GM23338 (cell line): Measurements from ENCODE around the gene CLNK. TPM values are rescaled to one million over a fixed set of nuclear protein-coding genes. Genes with fewer than 3 reads are reported as not detected.

Source experiments
- ATAC-seq: fragments of 200-7000 bp; cut with Tn5 transposase; 3 replicates; pipeline ENCODE4 v1.9.1; 2020
- DNase-seq: peaks from one replicate; pipeline ENCODE4 v3.0.0-alpha.2; 2015; ENCODE audit warnings: low spot score
- H2AFZ ChIP-seq: fragments of 200-600 bp; sonication (generic); 2 replicates; pipeline ENCODE4 v1.8.0; 2016; ENCODE audit warnings: antibody characterized with exemption, mild to moderate bottlenecking, moderate library complexity
- H3F3A ChIP-seq: fragments of 200-600 bp; sonication (generic); replicated peaks from 2 replicates; pipeline ENCODE4 v1.8.0; 2017; ENCODE audit warnings: antibody characterized with exemption, mixed run types, low read depth
- H3K27ac ChIP-seq: fragments of 200-600 bp; sonication (generic); 2 replicates; pipeline ENCODE4 v1.6.1; 2016; ENCODE audit warnings: low read depth
- H3K27me3 ChIP-seq: fragments of 200-600 bp; sonication (generic); 2 replicates; pipeline ENCODE4 v1.8.0; 2016; ENCODE audit warnings: mild to moderate bottlenecking, mixed run types, moderate library complexity; ENCODE audit not compliant: insufficient read depth
- H3K36me3 ChIP-seq: fragments of 200-600 bp; sonication (generic); 2 replicates; pipeline ENCODE4 v1.8.0; 2016; ENCODE audit warnings: mild to moderate bottlenecking; ENCODE audit not compliant: insufficient read depth
- H3K4me1 ChIP-seq: fragments of 200-600 bp; sonication (generic); 2 replicates; pipeline ENCODE4 v1.8.0; 2016; ENCODE audit warnings: mild to moderate bottlenecking, moderate library complexity; ENCODE audit not compliant: insufficient read depth
- H3K4me2 ChIP-seq: fragments of 200-600 bp; sonication (generic); 2 replicates; pipeline ENCODE4 v1.7.1; 2017; ENCODE audit warnings: mixed run types
- H3K4me3 ChIP-seq: fragments of 200-600 bp; sonication (generic); 2 replicates; pipeline ENCODE4 v1.6.1; 2016; ENCODE audit warnings: mixed run types
- H3K79me2 ChIP-seq: fragments of 200-600 bp; sonication (generic); replicated peaks from 2 replicates; pipeline ENCODE4 v1.8.0; 2017; ENCODE audit warnings: mild to moderate bottlenecking; ENCODE audit not compliant: insufficient read depth
- H3K9me2 ChIP-seq: fragments of 200-600 bp; sonication (generic); 2 replicates; pipeline ENCODE4 v1.8.0; 2017; ENCODE audit not compliant: insufficient read depth
- H4K20me1 ChIP-seq: fragments of 200-600 bp; sonication (generic); replicated peaks from 2 replicates; pipeline ENCODE4 v1.8.0; 2017; ENCODE audit warnings: mild to moderate bottlenecking; ENCODE audit not compliant: insufficient read depth
- H3K27ac Mint-ChIP-seq: 2 replicates; pipeline ENCODE4 v1.8.0; 2020; ENCODE audit warnings: inconsistent platforms, mild to moderate bottlenecking, moderate library complexity, mixed read lengths
- H3K27me3 Mint-ChIP-seq: 3 replicates; pipeline ENCODE4 v1.8.0; 2022; ENCODE audit warnings: low read depth, mild to moderate bottlenecking, moderate library complexity, mixed read lengths, inconsistent platforms; ENCODE audit not compliant: insufficient read depth, poor library complexity
- H3K36me3 Mint-ChIP-seq: 3 replicates; pipeline ENCODE4 v1.8.0; 2021; ENCODE audit warnings: low read depth, mild to moderate bottlenecking, inconsistent platforms, moderate library complexity, mixed read lengths
- H3K4me1 Mint-ChIP-seq: 3 replicates; pipeline ENCODE4 v1.8.0; 2020; ENCODE audit warnings: mild to moderate bottlenecking, inconsistent platforms, mixed read lengths
- H3K4me3 Mint-ChIP-seq: 3 replicates; pipeline ENCODE4 v1.8.0; 2021; ENCODE audit warnings: moderate library complexity, mild to moderate bottlenecking, inconsistent platforms, mixed read lengths
- H3K9me3 Mint-ChIP-seq: 3 replicates; pipeline ENCODE4 v1.8.0; 2020; ENCODE audit warnings: moderate library complexity, mild to moderate bottlenecking, inconsistent platforms, mixed read lengths
- CREB1 ChIP-seq: fragments of 250-450 bp; sonication (Bioruptor Pico); IDR thresholded peaks from 2 replicates; pipeline ENCODE4 v1.5.0; 2020; ENCODE audit warnings: low read depth, mild to moderate bottlenecking, moderate library complexity
- CTCF ChIP-seq, 2 experiments: fragments of 200-600 bp in 1 of 2; sonication (generic) in 1 of 2; conservative IDR thresholded peaks; 2 replicates each; pipeline versions ENCODE4 v1.5.1 to v1.6.1; 2016 to 2017; ENCODE audit warnings: antibody characterized with exemption in 2 of 2, low read depth in 2 of 2, mild to moderate bottlenecking in 2 of 2, moderate library complexity in 1 of 2
- ETS1 ChIP-seq: IDR thresholded peaks from 2 replicates; pipeline ENCODE4 v1.6.1; 2016; ENCODE audit warnings: antibody characterized with exemption
- EZH2 ChIP-seq: fragments of 200-600 bp; sonication (generic); IDR thresholded peaks from one replicate; pipeline ENCODE4 v1.8.0; 2017; ENCODE audit warnings: antibody characterized with exemption, mild to moderate bottlenecking, low read depth; ENCODE audit not compliant: unreplicated experiment
- EZH2phosphoT487 ChIP-seq: fragments of 200-600 bp; sonication (generic); IDR thresholded peaks from one replicate; pipeline ENCODE4 v1.8.1; 2018; ENCODE audit warnings: antibody characterized with exemption; ENCODE audit not compliant: unreplicated experiment
- JUNB ChIP-seq: IDR thresholded peaks from one replicate; pipeline ENCODE4 v1.6.1; 2016; ENCODE audit warnings: antibody characterized with exemption; ENCODE audit not compliant: unreplicated experiment
- NANOG ChIP-seq: IDR thresholded peaks from 2 replicates; pipeline ENCODE4 v1.6.1; 2016; ENCODE audit warnings: antibody characterized with exemption, borderline replicate concordance
- POLR2AphosphoS5 ChIP-seq: IDR thresholded peaks from 2 replicates; pipeline ENCODE4 v1.6.1; 2016; ENCODE audit warnings: antibody characterized with exemption, low read depth
- REST ChIP-seq: IDR thresholded peaks from one replicate; pipeline ENCODE4 v1.6.1; 2018; ENCODE audit warnings: antibody characterized with exemption; ENCODE audit not compliant: unreplicated experiment
- STAT1 ChIP-seq: IDR thresholded peaks from one replicate; pipeline ENCODE4 v1.6.1; 2016; ENCODE audit warnings: antibody characterized with exemption; ENCODE audit not compliant: unreplicated experiment
- ZNF114 ChIP-seq: fragments of 250-450 bp; sonication (Bioruptor Pico); IDR thresholded peaks from 2 replicates; pipeline ENCODE4 v1.5.0; 2020; ENCODE audit warnings: mild to moderate bottlenecking, moderate library complexity
- ZNF331 ChIP-seq: fragments of 250-450 bp; sonication (Bioruptor Pico); IDR thresholded peaks from 2 replicates; pipeline ENCODE4 v1.5.0; 2020; ENCODE audit warnings: low read depth, mild to moderate bottlenecking, moderate library complexity
- ZNF462 ChIP-seq: fragments of 250-450 bp; sonication (Bioruptor Pico); IDR thresholded peaks from 2 replicates; pipeline ENCODE4 v1.5.0; 2020; ENCODE audit warnings: mild to moderate bottlenecking, moderate library complexity
- polyA plus RNA-seq: library from polyadenylated mRNA; unstranded; fragments of >200 nt; fragmentation: Nextera tagmentation; extraction: Ambion mirVana; gene quantifications from 2 replicates; pipeline ENCODE4 v1.2.1, GENCODE V29; 2016
- total RNA-seq: library from RNA; depleted of rRNA; stranded (reverse); fragments of >200 nt; shearing (Covaris generic); gene quantifications from 2 replicates; pipeline ENCODE4 v1.2.3, GENCODE V29; 2014

The CLNK gene
- total and polyA plus RNA-seq, 2 experiments from 2014 or later = not detected

GRCh38 chr4:10704430-10704810, 19.9 kb upstream of the CLNK start:
- no peaks in the 10 kb centered on the region for H4K20me1 ChIP-seq
- H3K9me3 Mint-ChIP-seq = no peaks in the 10 kb centered on the region
- no peaks in the 10 kb centered on the region for H3F3A ChIP-seq
- H3K27me3 Mint-ChIP-seq = no peaks in the 10 kb centered on the region
- 0 out of 2 replicates have a peak, but pooled peaks cover 5% of the 10 kb centered on the region for H3K9me2 ChIP-seq
- H2AFZ ChIP-seq = no peak overlapping the region; the same call in 1 of the 2 replicates
- H3K4me3 ChIP-seq = no peak overlapping the region
- H3K79me2 ChIP-seq = no peaks in the 10 kb centered on the region
- H3K4me1 ChIP-seq = no peaks in the 10 kb centered on the region
- TF ChIP-seq REST (no peak), ETS1 (no peak), EZH2 (no peak), ZNF114 (CRISPR knock-in tag) (no peak), EZH2phosphoT487 (no peak), ZNF331 (CRISPR knock-in tag) (no peak), STAT1 (no peak), NANOG (no peak), JUNB (no peak), CTCF (conservative IDR thresholded peaks at IDR 0.05; ENCODE audit: low read depth in 2 of 2) (no peak), ZNF462 (CRISPR knock-in tag) (no peak), CREB1 (CRISPR knock-in tag) (no peak), POLR2AphosphoS5 (no peak)
- H3K27ac Mint-ChIP-seq = no peak overlapping the region
- DNase-seq (no peak), ATAC-seq (no peak)
- no peak overlapping the region for H3K27ac ChIP-seq
- H3K4me1 Mint-ChIP-seq = peaks cover 5% of the 10 kb centered on the region
- H3K27me3 ChIP-seq = no peaks in the 10 kb centered on the region
- no peak overlapping the region for H3K4me2 ChIP-seq
- no peak overlapping the region for H3K4me3 Mint-ChIP-seq
- H3K36me3 Mint-ChIP-seq = no peaks in the 10 kb centered on the region
- H3K36me3 ChIP-seq = no peaks in the 10 kb centered on the region
